Stimulated activated CD4-positive, alpha-beta T cell treated with anti-CD3 and anti-CD28 coated beads, Interleukin-12 subunit alpha, Interleukin-12 subunit beta, amount 100 ng/mL, for 48 hours (primary cell): ENCODE measurements around the gene NKG7.

ENCODE experiments used
- DNase-seq, 3 donors: peaks; one replicate each; pipeline ENCODE4 v3.0.0-alpha.2; 2020; ENCODE audit warnings: low read depth in 2 of 3, low spot score in 1 of 3

The NKG7 gene

DNA sequence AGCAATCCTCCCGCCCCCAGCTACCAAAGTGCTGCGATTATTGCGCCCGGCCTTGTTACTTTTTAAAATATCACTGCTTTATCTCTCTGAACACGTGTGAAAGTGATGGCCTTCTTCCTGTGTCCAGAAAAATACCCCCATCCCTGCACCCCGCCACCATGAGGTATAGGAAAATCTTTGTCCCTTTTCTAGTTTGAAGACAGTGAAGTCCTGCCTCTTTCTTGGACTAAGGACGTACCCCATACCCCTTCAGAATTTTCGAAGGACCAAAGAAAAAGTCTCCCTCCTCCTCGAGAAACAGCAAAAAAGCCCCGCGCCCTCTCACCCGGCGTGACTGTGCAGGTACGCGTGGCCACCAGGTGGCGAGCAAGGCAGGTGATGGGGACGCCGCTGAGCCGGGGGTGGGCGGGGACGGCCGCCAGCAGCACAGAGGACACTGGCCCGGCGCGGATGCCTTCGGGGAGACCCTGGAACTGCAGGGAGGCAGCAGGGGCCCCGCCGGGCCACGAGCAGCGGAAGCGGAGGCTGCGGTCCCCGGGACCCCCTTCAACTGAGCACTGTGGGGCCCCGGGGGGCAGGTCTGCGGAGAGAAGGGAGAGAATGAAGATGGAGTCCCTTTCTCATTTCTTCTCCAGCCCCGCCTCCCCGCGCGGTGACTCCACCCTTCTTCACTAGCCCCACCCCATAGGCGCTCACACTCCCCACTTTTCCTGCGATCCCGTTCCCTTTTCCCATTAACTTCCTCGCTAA is 33.7 kb downstream of the NKG7 start:
- DNase-seq = peak; percentile 78 to 87 (median 83)

DNA sequence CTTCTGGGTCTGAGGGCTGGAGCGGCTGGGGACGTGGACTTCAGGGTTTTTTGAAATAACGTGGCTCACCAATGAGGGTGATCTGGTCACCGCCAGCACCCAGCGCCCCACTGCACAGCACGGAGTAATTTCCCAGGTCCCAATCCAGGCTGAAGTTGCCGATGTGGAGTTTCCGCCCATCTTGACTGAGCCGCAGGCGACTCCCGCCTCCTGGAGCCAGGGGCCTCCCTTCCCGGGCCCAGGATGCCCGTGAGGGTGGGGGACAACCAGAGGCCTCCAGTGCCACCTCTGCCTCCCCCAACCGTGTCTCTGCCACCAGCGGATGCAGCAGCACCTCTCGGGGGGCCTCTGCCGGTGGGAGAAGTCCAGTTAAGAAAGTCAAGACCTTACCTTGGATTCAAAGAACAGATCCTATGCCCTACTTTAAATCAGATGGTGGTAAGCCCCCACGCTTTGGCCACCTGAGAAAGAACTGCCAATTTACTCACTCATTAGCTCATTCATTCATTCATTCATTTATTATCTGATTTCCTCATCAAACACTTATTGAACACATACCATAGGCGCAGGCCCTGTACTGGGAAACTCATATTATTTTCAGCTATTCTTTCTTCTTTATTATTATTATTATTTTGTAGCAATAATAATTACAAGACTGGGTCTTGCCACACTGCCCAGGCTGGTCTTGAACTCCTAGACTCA is 34.4 kb downstream of the NKG7 start:
- DNase-seq = no peak

GRCh38 chr19:51337141-51337860 is 35.2 kb downstream of the NKG7 start:
- no peak for DNase-seq

DNA sequence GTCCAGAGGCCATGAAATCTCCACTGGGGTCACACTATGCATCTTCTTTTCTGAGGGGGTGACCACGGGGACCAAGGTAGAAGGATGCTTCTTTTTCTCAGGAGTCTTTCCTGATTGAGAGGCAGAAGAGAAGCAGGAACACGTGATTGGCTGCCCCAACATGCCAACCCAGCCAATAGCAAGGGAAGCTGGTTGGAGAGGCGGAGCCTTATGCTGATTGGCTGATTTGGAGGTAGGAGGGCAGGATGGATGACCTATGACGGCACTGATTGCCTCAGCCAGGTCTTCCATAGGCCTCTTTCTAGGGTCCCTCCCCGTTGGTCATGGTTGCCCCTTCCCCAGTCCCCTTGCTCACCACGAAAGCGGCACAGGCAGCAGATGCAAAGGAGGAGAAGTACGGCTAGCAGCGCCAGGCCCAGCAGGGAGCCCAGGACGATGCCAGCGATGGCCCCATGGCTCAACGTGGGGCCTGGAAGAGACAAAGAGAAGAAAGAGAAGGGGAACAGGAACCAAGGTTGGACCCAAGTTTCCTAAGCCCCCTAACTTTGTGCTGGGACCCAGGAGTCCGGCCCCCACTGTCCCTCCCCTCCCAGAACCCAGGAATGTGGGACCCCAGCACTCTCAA is 38.5 kb downstream of the NKG7 start:
- DNase-seq = peak in 1 of 3 donors; percentile 25

DNA sequence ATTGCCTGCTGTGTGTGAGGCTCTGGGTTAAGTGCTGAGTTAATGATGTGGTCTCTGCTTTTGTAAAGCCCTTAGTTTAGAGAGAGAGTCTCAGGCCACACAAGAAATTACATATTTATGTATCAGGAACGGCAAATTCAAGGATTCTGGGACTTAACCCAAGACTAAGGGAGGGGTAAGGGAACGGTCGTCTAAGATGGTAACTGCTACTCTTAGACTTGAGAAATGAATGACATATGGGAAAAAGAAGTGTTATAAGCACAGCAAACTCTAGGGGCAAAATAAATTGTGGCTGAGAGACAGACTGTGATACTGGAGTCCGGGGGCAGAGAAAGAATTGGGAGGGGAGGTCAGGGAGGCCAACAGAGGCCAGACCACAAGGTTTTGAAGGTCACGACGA is 40.7 kb downstream of the NKG7 start:
- DNase-seq = no peak

GRCh38 chr19:51331193-51331592 is 41.3 kb downstream of the NKG7 start:
- DNase-seq = no peak

- DNase-seq = no peak
These were observed 42.1 kb downstream of the NKG7 start for GRCh38 chr19:51330366-51330765.

DNA sequence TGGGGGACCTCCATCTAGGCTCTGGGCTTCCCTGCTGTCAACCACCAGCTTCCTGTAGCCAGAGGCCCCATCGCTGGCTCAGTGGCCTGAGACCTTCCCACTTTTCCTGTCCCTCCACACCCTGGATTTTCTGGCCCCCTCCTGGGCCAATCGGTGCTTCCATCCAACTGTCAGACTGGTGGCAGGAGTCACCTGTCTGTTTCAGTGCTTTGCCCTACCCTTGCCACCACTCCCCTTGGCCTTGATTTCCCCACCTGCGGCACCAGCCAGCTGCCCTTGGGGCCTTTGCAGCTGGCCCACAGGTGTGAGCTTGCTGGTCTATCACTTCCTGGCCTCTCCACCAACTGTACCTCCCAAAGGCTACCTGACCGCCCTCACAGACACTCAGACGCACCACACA is 43.0 kb downstream of the NKG7 start:
- DNase-seq = no peak

DNA sequence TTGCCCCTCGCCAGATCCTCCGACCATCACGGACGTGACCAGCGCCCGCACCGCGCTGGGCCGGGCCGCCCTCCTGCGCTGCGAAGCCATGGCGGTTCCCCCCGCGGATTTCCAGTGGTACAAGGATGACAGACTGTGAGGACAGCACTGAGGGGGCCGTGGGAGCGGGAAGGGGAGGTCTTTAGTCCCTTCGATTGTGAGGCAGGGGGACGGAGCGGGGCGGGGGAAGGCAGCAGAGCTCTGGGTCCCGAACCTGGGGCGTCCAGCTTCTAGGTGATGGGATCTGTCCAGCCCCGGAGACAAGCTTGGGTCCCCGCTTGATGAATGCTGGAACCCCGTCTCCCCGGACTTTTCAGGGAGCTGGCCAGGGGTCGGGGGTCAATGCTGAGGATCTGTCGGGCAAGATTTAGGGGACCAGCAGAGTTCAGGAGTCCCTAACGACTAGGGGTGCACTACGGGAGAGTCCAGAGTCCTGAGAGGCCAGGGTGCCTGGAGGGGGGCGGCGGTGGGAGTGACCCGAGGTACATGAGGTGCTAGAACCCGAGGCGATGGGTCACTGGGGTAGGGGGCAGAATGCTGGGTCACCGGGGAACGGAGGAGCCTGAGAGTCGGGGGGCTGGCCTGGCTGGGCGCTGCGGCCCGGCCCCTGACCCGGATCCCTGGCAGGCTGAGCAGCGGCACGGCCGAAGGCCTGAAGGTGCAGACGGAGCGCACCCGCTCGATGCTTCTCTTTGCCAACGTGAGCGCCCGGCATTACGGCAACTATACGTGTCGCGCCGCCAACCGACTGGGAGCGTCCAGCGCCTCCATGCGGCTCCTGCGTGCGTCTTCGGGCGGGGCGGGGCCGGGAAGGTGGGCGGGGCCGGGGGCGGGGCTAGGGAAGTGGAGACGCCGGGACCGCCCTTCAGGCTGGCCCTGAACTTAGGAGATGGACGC is 45.1 kb downstream of the NKG7 start:
- peak; percentile 43 to 48 (median 45) for DNase-seq

GRCh38 chr19:51326216-51327065 is 46.0 kb downstream of the NKG7 start:
- DNase-seq = no peak

DNA sequence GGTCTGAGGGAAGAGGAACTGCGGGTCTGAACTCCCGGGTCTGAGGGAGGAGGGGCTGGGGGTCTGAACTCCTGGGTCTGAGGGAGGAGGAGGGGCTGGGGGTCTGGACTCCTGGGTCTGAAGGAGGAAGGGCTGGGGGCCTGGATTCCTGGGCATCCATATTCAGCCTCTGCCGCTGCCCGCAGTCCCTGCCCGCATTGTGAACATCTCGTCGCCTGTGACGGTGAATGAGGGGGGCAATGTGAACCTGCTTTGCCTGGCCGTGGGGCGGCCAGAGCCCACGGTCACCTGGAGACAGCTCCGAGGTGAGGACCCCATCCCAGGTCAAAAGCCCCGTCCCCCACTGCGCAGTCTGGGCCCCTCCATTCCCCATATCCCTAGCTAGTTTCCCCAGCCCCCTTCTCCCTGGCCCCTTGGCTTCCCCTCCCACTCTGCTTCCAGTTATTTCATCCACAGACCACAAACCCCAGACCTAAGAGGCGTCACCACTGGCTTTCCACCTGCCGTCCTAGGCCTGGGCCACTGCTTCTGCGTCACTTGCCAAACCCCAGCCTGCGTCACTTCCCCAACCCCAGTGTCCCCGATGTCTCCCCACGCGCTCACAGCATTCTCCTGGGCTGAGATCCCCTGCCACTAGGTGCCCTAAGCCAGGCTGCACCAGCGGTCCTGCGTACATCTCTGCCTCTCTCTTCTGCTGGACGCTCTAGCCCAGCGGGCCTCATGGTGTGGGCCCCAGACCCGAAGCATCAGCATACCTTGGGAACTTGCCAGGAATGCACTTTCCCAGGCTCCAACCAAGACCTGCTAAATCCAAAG is 47.1 kb downstream of the NKG7 start:
- DNase-seq = no peak

GRCh38 chr19:51324167-51324481 is 48.3 kb downstream of the NKG7 start:
- no peak for DNase-seq

DNA sequence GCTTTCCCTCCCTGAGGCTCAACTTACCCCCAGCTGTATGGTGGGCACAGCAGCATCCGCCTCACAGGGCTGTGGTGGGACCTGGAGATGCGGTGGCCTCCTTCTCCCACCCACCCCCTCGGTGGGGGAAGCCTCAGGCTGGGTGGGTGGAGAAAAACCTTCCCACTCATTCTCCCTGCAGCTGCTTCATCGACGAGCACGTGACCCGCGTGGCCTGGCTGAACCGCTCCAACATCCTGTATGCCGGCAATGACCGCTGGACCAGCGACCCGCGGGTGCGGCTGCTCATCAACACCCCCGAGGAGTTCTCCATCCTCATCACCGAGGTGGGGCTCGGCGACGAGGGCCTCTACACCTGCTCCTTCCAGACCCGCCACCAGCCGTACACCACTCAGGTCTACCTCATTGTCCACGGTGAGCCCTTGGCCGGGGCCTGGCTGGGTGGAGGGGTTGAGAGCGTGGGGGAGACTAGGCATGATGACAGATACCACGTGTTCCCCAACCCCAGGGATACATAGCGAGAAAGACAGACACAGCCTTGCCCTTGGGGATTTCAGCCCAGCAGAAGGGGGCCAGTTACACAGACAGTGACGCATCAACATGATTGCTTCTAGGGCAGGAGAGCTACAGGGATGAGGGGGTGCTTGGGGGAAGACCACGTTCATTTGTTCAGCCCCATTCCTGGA is 48.8 kb downstream of the NKG7 start:
- no peak for DNase-seq

DNA sequence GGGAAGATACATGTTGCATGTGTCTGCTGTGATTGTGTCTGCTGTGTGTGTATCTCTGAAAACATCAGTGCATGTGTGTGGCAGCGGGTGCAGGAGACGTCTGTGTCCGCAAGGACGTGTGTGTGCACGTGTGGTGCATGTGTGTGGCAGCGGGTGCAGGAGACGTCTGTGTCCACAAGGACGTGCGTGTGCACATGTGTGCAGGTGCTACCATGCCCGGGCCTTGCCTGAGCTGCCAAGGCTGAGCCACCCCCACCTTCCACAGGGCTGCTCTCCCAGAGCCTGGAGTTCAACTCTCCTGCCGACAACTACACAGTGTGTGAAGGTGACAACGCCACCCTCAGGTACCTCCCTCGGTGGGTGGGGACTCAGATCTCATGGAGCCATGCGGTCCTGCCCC is 50.7 kb downstream of the NKG7 start:
- no peak for DNase-seq
